OCI-LY7 (cell line): ENCODE data around the gene GPRC5B. TPM values are rescaled to one million over a fixed set of nuclear protein-coding genes. Genes with fewer than 3 reads are reported as not detected.

ENCODE experiments used
- BruUV-seq: library from RNA; stranded (reverse); fragments of 400-500 nt; replicated peaks from 2 replicates; lab custom pipeline; 2021; lab: Mats Ljungman, UMichigan
- CTCF ChIA-PET: fragments of 300-600 bp; sonication (Branson Sonifier 250); formaldehyde crosslinking; loops from one replicate; lab custom pipeline; 2022; ENCODE audit warnings: antibody characterized with exemption; ENCODE audit not compliant: unreplicated experiment; lab: Charles Lee
- POLR2A ChIA-PET: fragments of 300-600 bp; sonication (Branson Sonifier 250); formaldehyde crosslinking; loops from one replicate; lab custom pipeline; 2022; ENCODE audit warnings: antibody characterized with exemption; lab: Charles Lee
- DNase-seq: peaks from one replicate; pipeline ENCODE4 v3.0.0-alpha.2; 2015; ENCODE audit warnings: low spot score
- H2AFZ ChIP-seq: fragments of 200-600 bp; sonication (generic), shearing (Covaris generic); 2 replicates; pipeline ENCODE4 v1.6.1; 2014; ENCODE audit warnings: mild to moderate bottlenecking, antibody characterized with exemption, low read length, moderate library complexity
- H3K27ac ChIP-seq: fragments of 200-600 bp; sonication (generic); 2 replicates; pipeline ENCODE4 v1.5.1; 2014; ENCODE audit warnings: mixed run types, low read depth, mild to moderate bottlenecking, moderate library complexity, low read length, inconsistent platforms; ENCODE audit not compliant: poor library complexity, severe bottlenecking
- H3K36me3 ChIP-seq: fragments of 200-600 bp; sonication (generic); 2 replicates; pipeline ENCODE4 v1.6.1; 2014; ENCODE audit warnings: mild to moderate bottlenecking, antibody characterized with exemption, low read length, moderate library complexity, mixed read lengths; ENCODE audit not compliant: insufficient read depth
- H3K4me1 ChIP-seq: fragments of 200-600 bp; sonication (generic); 2 replicates; pipeline ENCODE4 v1.5.1; 2014; ENCODE audit warnings: mild to moderate bottlenecking, low read length; ENCODE audit not compliant: insufficient read depth, poor library complexity, severe bottlenecking
- H3K4me2 ChIP-seq: fragments of 200-600 bp; sonication (generic); 2 replicates; pipeline ENCODE4 v1.6.1; 2014; ENCODE audit warnings: mild to moderate bottlenecking, low read length
- H3K4me3 ChIP-seq: fragments of 200-600 bp; sonication (generic); 2 replicates; pipeline ENCODE4 v1.5.1; 2014; ENCODE audit warnings: mild to moderate bottlenecking, low read depth, low read length; ENCODE audit not compliant: poor library complexity, severe bottlenecking
- H3K79me2 ChIP-seq: fragments of 200-600 bp; sonication (generic); 2 replicates; pipeline ENCODE4 v1.6.1; 2016; ENCODE audit warnings: low read depth, mild to moderate bottlenecking, low read length, moderate library complexity, mixed read lengths; ENCODE audit not compliant: insufficient read depth
- H3K9me2 ChIP-seq: fragments of 200-600 bp; sonication (generic); 2 replicates; pipeline ENCODE4 v1.6.1; 2016; ENCODE audit warnings: mild to moderate bottlenecking, low read length, mixed read lengths; ENCODE audit not compliant: insufficient read depth
- H3K9me3 ChIP-seq: fragments of 200-600 bp; sonication (generic); 2 replicates; pipeline ENCODE4 v1.6.1; 2014; ENCODE audit warnings: mild to moderate bottlenecking, mixed run types, low read length, mixed read lengths
- H4K20me1 ChIP-seq: fragments of 200-600 bp; sonication (generic); 2 replicates; pipeline ENCODE4 v1.6.1; 2014; ENCODE audit warnings: mild to moderate bottlenecking, antibody characterized with exemption, low read length, moderate library complexity, mixed read lengths; ENCODE audit not compliant: insufficient read depth
- CTCF ChIP-seq: fragments of 200-600 bp; sonication (generic); conservative IDR thresholded peaks from 2 replicates; pipeline ENCODE4 v1.5.1; 2014; ENCODE audit warnings: mild to moderate bottlenecking, antibody characterized with exemption, low read length, moderate library complexity, mixed read lengths
- EZH2phosphoT487 ChIP-seq: fragments of 200-600 bp; sonication (generic); IDR thresholded peaks from 2 replicates; pipeline ENCODE4 v1.6.1; 2018; ENCODE audit warnings: low read depth, borderline replicate concordance, mild to moderate bottlenecking, mixed run types, antibody characterized with exemption, low read length, moderate library complexity, mixed read lengths
- intact Hi-C: fragments of 100-400 bp; cut with micrococcal nuclease; formaldehyde crosslinking; loops from one replicate; pipeline ENCODE4 v1.10.0; 2022; ENCODE audit not compliant: unreplicated experiment
- total RNA-seq, 2 experiments: library from RNA; depleted of rRNA in 1 of 2; stranded (reverse); fragments of >200 nt in 1 of 2; shearing (Covaris generic) in 1 of 2; gene quantifications; 2 replicates each; pipeline ENCODE4 v1.2.3, GENCODE V29; 2014 to 2022

GPRC5B gene
- total RNA-seq, 2 experiments from 2014 or later = not detected

- no peak for TF ChIP-seq CTCF
- no peak for TF ChIP-seq EZH2phosphoT487
- BruUV-seq = no TSS peak
- Histone ChIP-seq H4K20me1 (no peaks in the 10 kb centered on the region), H3K9me2 (no peaks in the 10 kb centered on the region), H3K79me2 (no peaks in the 10 kb centered on the region), H3K36me3 (no peaks in the 10 kb centered on the region), H3K4me1 (no peaks in the 10 kb centered on the region), H3K9me3 (no peaks in the 10 kb centered on the region), H2AFZ (no peak overlapping the region), H3K4me3 (no peak overlapping the region), H3K4me2 (no peak overlapping the region), H3K27ac (no peak overlapping the region)
- no peak for DNase-seq
- CTCF ChIA-PET = no interaction called here
- intact Hi-C loops = no loop called here
- POLR2A ChIA-PET = no interaction called here
These were observed 8.3 kb upstream of the GPRC5B start for GRCh38 chr16:19892902-19893301.

GRCh38 chr16:19890901-19891300 is 6.3 kb upstream of the GPRC5B start:
- Histone ChIP-seq H3K4me2 (no peak overlapping the region), H3K4me1 (no peaks in the 10 kb centered on the region), H3K9me2 (no peaks in the 10 kb centered on the region), H3K36me3 (no peaks in the 10 kb centered on the region), H2AFZ (no peak overlapping the region), H3K79me2 (no peaks in the 10 kb centered on the region), H4K20me1 (no peaks in the 10 kb centered on the region), H3K9me3 (no peaks in the 10 kb centered on the region), H3K4me3 (no peak overlapping the region), H3K27ac (no peak overlapping the region)
- intact Hi-C loops = no loop called here
- CTCF ChIA-PET = no interaction called here
- BruUV-seq = no TSS peak
- POLR2A ChIA-PET = no interaction called here
- TF ChIP-seq EZH2phosphoT487 (no peak), CTCF (no peak)
- no peak for DNase-seq

- H3K4me3 ChIP-seq = no peak overlapping the region
- TF ChIP-seq EZH2phosphoT487 (no peak), CTCF (no peak)
- no TSS peak for BruUV-seq
- H3K79me2 ChIP-seq = no peaks in the 10 kb centered on the region
- no peak for DNase-seq
- H3K4me1 ChIP-seq = no peaks in the 10 kb centered on the region
- H2AFZ ChIP-seq = no peak overlapping the region
- POLR2A ChIA-PET = no interaction called here
- no peak overlapping the region for H3K27ac ChIP-seq
- no peaks in the 10 kb centered on the region for H3K9me3 ChIP-seq
- H4K20me1 ChIP-seq = no peaks in the 10 kb centered on the region
- H3K4me2 ChIP-seq = no peak overlapping the region
- no peaks in the 10 kb centered on the region for H3K9me2 ChIP-seq
- intact Hi-C loops = no loop called here
- CTCF ChIA-PET = no interaction called here
- H3K36me3 ChIP-seq = no peaks in the 10 kb centered on the region
These were observed 4.2 kb upstream of the GPRC5B start for GRCh38 chr16:19888834-19889233.
